ENCODE measurements around the gene PYGO2.

DNA sequence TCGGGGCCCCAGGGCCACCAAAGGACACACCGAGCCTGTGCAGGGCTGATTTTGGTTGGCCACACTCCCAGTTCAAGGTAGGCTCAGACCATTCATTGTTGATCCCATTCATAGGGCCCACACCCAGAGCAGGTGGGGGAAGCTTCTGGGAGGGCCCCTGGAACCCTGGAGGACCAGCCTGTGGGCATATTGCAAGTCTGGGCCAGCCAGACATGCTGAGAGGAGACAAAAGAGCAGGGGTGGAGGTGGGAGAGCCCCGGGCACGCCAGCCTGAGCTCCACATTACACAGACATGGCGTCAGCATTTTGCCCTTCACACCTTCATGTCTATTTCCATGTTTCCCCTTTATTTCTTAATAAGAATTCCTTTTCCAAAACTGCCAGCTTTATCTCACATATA lies 50.7 kb downstream of the PYGO2 start:
- TF ChIP-seq POLR2AphosphoS5 (IDR thresholded peaks at IDR 0.05; ENCODE audit: borderline replicate concordance, low read depth, low read length) (no peak), EZH2 (IDR thresholded peaks at IDR 0.05) (no peak)

Measured in SK-N-MC (cell line).